H9 (cell line): ENCODE measurements around the gene EIF4G2. TPM values are rescaled to one million over a fixed set of nuclear protein-coding genes. Genes with fewer than 3 reads are reported as not detected.

Source experiments
- DNase-seq: peaks from one replicate; pipeline ENCODE4 v3.0.0-alpha.2; 2017
- H2AFZ ChIP-seq: one replicate; pipeline ENCODE4 v1.6.1; 2013; ENCODE audit warnings: mild to moderate bottlenecking, low read length, control low read depth, moderate library complexity
- H2AK5ac ChIP-seq: 2 replicates; pipeline ENCODE4 v1.6.1; 2013; ENCODE audit warnings: low read length, control low read depth, mixed read lengths; ENCODE audit not compliant: insufficient read length
- H2BK120ac ChIP-seq: one replicate; pipeline ENCODE4 v1.6.1; 2013; ENCODE audit warnings: low read depth, mild to moderate bottlenecking, low read length, control low read depth, inconsistent platforms; ENCODE audit not compliant: poor library complexity, severe bottlenecking
- H2BK12ac ChIP-seq: 2 replicates; pipeline ENCODE4 v1.6.1; 2013; ENCODE audit warnings: low read length, control low read depth, mixed read lengths, low read depth; ENCODE audit not compliant: insufficient read length
- H2BK15ac ChIP-seq: 2 replicates; pipeline ENCODE4 v1.6.1; 2013; ENCODE audit warnings: low read depth, low read length, control low read depth
- H2BK20ac ChIP-seq: one replicate; pipeline ENCODE4 v1.6.1; 2013; ENCODE audit warnings: low read depth, mild to moderate bottlenecking, low read length, control low read depth, inconsistent platforms; ENCODE audit not compliant: poor library complexity, severe bottlenecking
- H2BK5ac ChIP-seq: 2 replicates; pipeline ENCODE4 v1.6.1; 2013; ENCODE audit warnings: low read length, control low read depth, mixed read lengths; ENCODE audit not compliant: insufficient read length
- H3K14ac ChIP-seq: 2 replicates; pipeline ENCODE4 v1.6.1; 2013; ENCODE audit warnings: low read length, control low read depth; ENCODE audit not compliant: insufficient read depth
- H3K18ac ChIP-seq: 2 replicates; pipeline ENCODE4 v1.6.1; 2013; ENCODE audit warnings: low read depth, mild to moderate bottlenecking, mixed read lengths, low read length, control low read depth; ENCODE audit not compliant: insufficient read length
- H3K23ac ChIP-seq: 2 replicates; pipeline ENCODE4 v1.6.1; 2013; ENCODE audit warnings: low read length, control low read depth, mixed read lengths, low read depth; ENCODE audit not compliant: insufficient read length
- H3K23me2 ChIP-seq: 2 replicates; pipeline ENCODE4 v1.6.1; 2013; ENCODE audit warnings: low read depth, mild to moderate bottlenecking, mixed read lengths, low read length, control low read depth; ENCODE audit not compliant: insufficient read length, poor library complexity, severe bottlenecking
- H3K27ac ChIP-seq: 2 replicates; pipeline ENCODE4 v1.5.1; 2013; ENCODE audit warnings: low read length, control low read depth, mixed read lengths, low read depth; ENCODE audit not compliant: insufficient read length
- H3K27me3 ChIP-seq: 2 replicates; pipeline ENCODE4 v1.6.1; 2013; ENCODE audit warnings: low read length, control low read depth, inconsistent platforms; ENCODE audit not compliant: insufficient read depth
- H3K4ac ChIP-seq: 2 replicates; pipeline ENCODE4 v1.6.1; 2013; ENCODE audit warnings: low read depth, mild to moderate bottlenecking, control low read depth, inconsistent platforms, low read length, moderate library complexity
- H3K4me1 ChIP-seq: 2 replicates; pipeline ENCODE4 v1.6.1; 2013; ENCODE audit warnings: low read length, control low read depth, inconsistent platforms; ENCODE audit not compliant: insufficient read depth
- H3K4me2 ChIP-seq: 2 replicates; pipeline ENCODE4 v1.6.1; 2013; ENCODE audit warnings: low read length, control low read depth, mixed read lengths; ENCODE audit not compliant: insufficient read length, insufficient read depth
- H3K56ac ChIP-seq: 2 replicates; pipeline ENCODE4 v1.6.1; 2013; ENCODE audit warnings: low read depth, mild to moderate bottlenecking, mixed read lengths, low read length, control low read depth; ENCODE audit not compliant: insufficient read length
- H3K79me1 ChIP-seq: 2 replicates; pipeline ENCODE4 v1.6.1; 2013; ENCODE audit warnings: low read depth, mild to moderate bottlenecking, moderate library complexity, low read length, control low read depth, inconsistent platforms; ENCODE audit not compliant: insufficient read depth, poor library complexity, severe bottlenecking
- H3K79me2 ChIP-seq: 2 replicates; pipeline ENCODE4 v1.6.1; 2013; ENCODE audit warnings: low read length, control low read depth, inconsistent platforms; ENCODE audit not compliant: insufficient read depth
- H3K9ac ChIP-seq: 2 replicates; pipeline ENCODE4 v1.6.1; 2013; ENCODE audit warnings: low read length, control low read depth, mixed read lengths; ENCODE audit not compliant: insufficient read length; ENCODE audit errors: extremely low read depth
- H3K9me3 ChIP-seq: one replicate; pipeline ENCODE4 v1.6.1; 2013; ENCODE audit warnings: low read depth, low read length, inconsistent platforms; ENCODE audit not compliant: control insufficient read depth
- H3T11ph ChIP-seq: one replicate; pipeline ENCODE4 v1.6.1; 2013; ENCODE audit warnings: mild to moderate bottlenecking, low read length, control low read depth, inconsistent platforms
- H4K20me1 ChIP-seq: one replicate; pipeline ENCODE4 v1.6.1; 2013; ENCODE audit not compliant: control insufficient read depth, insufficient read length, insufficient read depth
- H4K5ac ChIP-seq: 2 replicates; pipeline ENCODE4 v1.6.1; 2013; ENCODE audit warnings: low read depth, mild to moderate bottlenecking, mixed read lengths, low read length, control low read depth; ENCODE audit not compliant: insufficient read length
- H4K8ac ChIP-seq: replicated peaks from 2 replicates; pipeline ENCODE4 v1.6.1; 2013; ENCODE audit warnings: low read length, control low read depth, mixed read lengths, low read depth; ENCODE audit not compliant: insufficient read length
- H4K91ac ChIP-seq: 2 replicates; pipeline ENCODE4 v1.6.1; 2013; ENCODE audit warnings: low read depth, mild to moderate bottlenecking, moderate library complexity, mixed read lengths, low read length, control low read depth; ENCODE audit not compliant: insufficient read length
- H3K27ac Mint-ChIP-seq, 3 experiments: 2 replicates in 2 of 3; 3 replicates in 1 of 3; pipeline ENCODE4 v1.8.0; 2020 to 2021; ENCODE audit warnings: mixed read lengths in 3 of 3, mild to moderate bottlenecking in 1 of 3, moderate library complexity in 1 of 3
- H3K27me3 Mint-ChIP-seq: 2 replicates; pipeline ENCODE4 v1.8.0; 2021; ENCODE audit warnings: low read depth, mild to moderate bottlenecking, moderate library complexity, mixed read lengths
- H3K36me3 Mint-ChIP-seq, 3 experiments: 2 replicates in 2 of 3; 3 replicates in 1 of 3; pipeline ENCODE4 v1.8.0; 2020 to 2021; ENCODE audit warnings: low read depth in 3 of 3, mixed read lengths in 3 of 3; ENCODE audit not compliant: insufficient read depth in 1 of 3
- H3K4me1 Mint-ChIP-seq, 2 experiments: 2 replicates each; pipeline ENCODE4 v1.8.0; 2020; ENCODE audit warnings: mixed read lengths in 2 of 2
- H3K4me3 Mint-ChIP-seq, 2 experiments: 2 replicates in 1 of 2; 3 replicates in 1 of 2; pipeline ENCODE4 v1.8.0; 2020 to 2021; ENCODE audit warnings: mild to moderate bottlenecking in 2 of 2, mixed read lengths in 2 of 2, moderate library complexity in 1 of 2
- H3K9me3 Mint-ChIP-seq, 2 experiments: 2 replicates in 1 of 2; 3 replicates in 1 of 2; pipeline ENCODE4 v1.8.0; 2020; ENCODE audit warnings: mild to moderate bottlenecking in 2 of 2, mixed read lengths in 2 of 2, moderate library complexity in 1 of 2
- WGBS: extraction: QIAGEN DNeasy Blood & Tissue Kit; methylation state at CpG from one replicate; pipeline ENCODE4 v1.1.7; 2013; ENCODE audit warnings: missing lambda C conversion rate, low lambda C conversion rate, mixed read lengths; ENCODE audit not compliant: insufficient read length; ENCODE audit errors: extremely low coverage; 5-methylcytosine and 5-hydroxymethylcytosine counted together
- total RNA-seq: library from RNA; stranded (reverse); gene quantifications from 2 replicates; pipeline ENCODE4 v1.2.1, GENCODE V29; 2021
- TF ChIP-seq, protein P1 (sequence below): fragments of 200-600 bp; sonication (generic); conservative IDR thresholded peaks from 3 replicates; pipeline ENCODE4 v1.8.0; 2021; ENCODE audit warnings: antibody characterized with exemption, mild to moderate bottlenecking

The EIF4G2 gene
- total RNA-seq, 1 experiment from 2014 or later: 1,013 TPM

- no peaks in the 10 kb centered on the region for H3K27me3 ChIP-seq
- H3K56ac ChIP-seq: no peak overlapping the region
- H3K4ac ChIP-seq: no peak overlapping the region
- H3K4me2 ChIP-seq: no peak overlapping the region
- no peak overlapping the region for H3K27ac ChIP-seq
- no peak overlapping the region for H2AK5ac ChIP-seq
- no peaks in the 10 kb centered on the region for H3K9me3 Mint-ChIP-seq
- no peak overlapping the region for H4K8ac ChIP-seq
- H3K23me2 ChIP-seq: no peaks in the 10 kb centered on the region
- H3K4me1 Mint-ChIP-seq: peaks cover 9 to 15% of the 10 kb centered on the region in 2 experiments
- no peaks in the 10 kb centered on the region for H3K27me3 Mint-ChIP-seq
- no peak overlapping the region for H3K27ac Mint-ChIP-seq
- H3K36me3 Mint-ChIP-seq: peaks cover 0 to 5% (median 0%) of the 10 kb centered on the region in 3 experiments; a peak in 2 of 7 replicates
- no peak overlapping the region for H4K91ac ChIP-seq
- no peak overlapping the region for H4K5ac ChIP-seq
- H2AFZ ChIP-seq: no peak overlapping the region
- no peak overlapping the region for H3K4me3 Mint-ChIP-seq
- H4K20me1 ChIP-seq: no peaks in the 10 kb centered on the region
- no peak overlapping the region for H2BK15ac ChIP-seq
- no peak overlapping the region for H3K18ac ChIP-seq
- no peaks in the 10 kb centered on the region for H3K79me1 ChIP-seq
- H3K23ac ChIP-seq: no peak overlapping the region
- no peak overlapping the region for H2BK20ac ChIP-seq
- no peak overlapping the region for H3K14ac ChIP-seq
- H3K4me1 ChIP-seq: no peaks in the 10 kb centered on the region
- no peak overlapping the region for H2BK12ac ChIP-seq
- no peak overlapping the region for H3T11ph ChIP-seq
- H3K9ac ChIP-seq: no peak overlapping the region
- H3K79me2 ChIP-seq: no peaks in the 10 kb centered on the region
- H2BK120ac ChIP-seq: no peak overlapping the region
- no CpG with 5 or more reads among the region's 10 CpGs for WGBS
- H2BK5ac ChIP-seq: no peak overlapping the region
- TF ChIP-seq, protein P1, sequence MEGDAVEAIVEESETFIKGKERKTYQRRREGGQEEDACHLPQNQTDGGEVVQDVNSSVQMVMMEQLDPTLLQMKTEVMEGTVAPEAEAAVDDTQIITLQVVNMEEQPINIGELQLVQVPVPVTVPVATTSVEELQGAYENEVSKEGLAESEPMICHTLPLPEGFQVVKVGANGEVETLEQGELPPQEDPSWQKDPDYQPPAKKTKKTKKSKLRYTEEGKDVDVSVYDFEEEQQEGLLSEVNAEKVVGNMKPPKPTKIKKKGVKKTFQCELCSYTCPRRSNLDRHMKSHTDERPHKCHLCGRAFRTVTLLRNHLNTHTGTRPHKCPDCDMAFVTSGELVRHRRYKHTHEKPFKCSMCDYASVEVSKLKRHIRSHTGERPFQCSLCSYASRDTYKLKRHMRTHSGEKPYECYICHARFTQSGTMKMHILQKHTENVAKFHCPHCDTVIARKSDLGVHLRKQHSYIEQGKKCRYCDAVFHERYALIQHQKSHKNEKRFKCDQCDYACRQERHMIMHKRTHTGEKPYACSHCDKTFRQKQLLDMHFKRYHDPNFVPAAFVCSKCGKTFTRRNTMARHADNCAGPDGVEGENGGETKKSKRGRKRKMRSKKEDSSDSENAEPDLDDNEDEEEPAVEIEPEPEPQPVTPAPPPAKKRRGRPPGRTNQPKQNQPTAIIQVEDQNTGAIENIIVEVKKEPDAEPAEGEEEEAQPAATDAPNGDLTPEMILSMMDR: no peak
- H3K9me3 ChIP-seq: no peaks in the 10 kb centered on the region
- DNase-seq: no peak
Observed at GRCh38 chr11:10784232-10785145, 24.2 kb downstream of the EIF4G2 start.
